KMS-11 (cell line): ENCODE measurements around the gene CYP4F8.

Experiments
- H2AFZ ChIP-seq: fragments of 200-600 bp; sonication (generic); 2 replicates; pipeline ENCODE4 v1.6.1; 2016; ENCODE audit warnings: antibody characterized with exemption, mixed run types, low read depth
- H3K27ac ChIP-seq: fragments of 200-600 bp; sonication (generic); 2 replicates; pipeline ENCODE4 v1.6.1; 2016; ENCODE audit warnings: mild to moderate bottlenecking, mixed run types
- H3K27me3 ChIP-seq: fragments of 200-600 bp; sonication (generic); 2 replicates; pipeline ENCODE4 v1.6.1; 2017; ENCODE audit warnings: mild to moderate bottlenecking, low read depth, mixed run types, moderate library complexity; ENCODE audit not compliant: insufficient read depth
- H3K36me3 ChIP-seq: fragments of 200-600 bp; sonication (generic); 2 replicates; pipeline ENCODE4 v1.6.1; 2017; ENCODE audit warnings: mild to moderate bottlenecking, mixed run types; ENCODE audit not compliant: insufficient read depth
- H3K4me1 ChIP-seq: fragments of 200-600 bp; sonication (generic); 2 replicates; pipeline ENCODE4 v1.6.1; 2016; ENCODE audit warnings: mild to moderate bottlenecking, low read depth, mixed run types; ENCODE audit not compliant: poor library complexity, severe bottlenecking
- H3K4me2 ChIP-seq: fragments of 200-600 bp; sonication (generic); 2 replicates; pipeline ENCODE4 v1.7.0; 2016; ENCODE audit warnings: mild to moderate bottlenecking, mixed run types
- H3K4me3 ChIP-seq: fragments of 200-600 bp; sonication (generic); IDR thresholded peaks from 2 replicates; pipeline ENCODE4 v1.6.1; 2017; ENCODE audit warnings: low read depth, low read length, mixed read lengths; ENCODE audit not compliant: insufficient read depth
- H3K79me2 ChIP-seq: fragments of 200-600 bp; sonication (generic); 2 replicates; pipeline ENCODE4 v1.6.1; 2016; ENCODE audit warnings: low read depth, mixed run types; ENCODE audit not compliant: insufficient read depth
- H3K9ac ChIP-seq: fragments of 200-600 bp; sonication (generic); 2 replicates; pipeline ENCODE4 v1.6.1; 2016; ENCODE audit warnings: mild to moderate bottlenecking, mixed run types
- H4K20me1 ChIP-seq: fragments of 200-600 bp; sonication (generic); 2 replicates; pipeline ENCODE4 v1.6.1; 2016; ENCODE audit warnings: mild to moderate bottlenecking, mixed run types; ENCODE audit not compliant: insufficient read depth
- TF ChIP-seq, protein P1 (sequence below): fragments of 200-600 bp; sonication (generic); conservative IDR thresholded peaks from 2 replicates; pipeline ENCODE4 v1.6.1; 2017; ENCODE audit warnings: low read depth, mild to moderate bottlenecking, antibody characterized with exemption, low read length, moderate library complexity, mixed read lengths

Gene CYP4F8

DNA sequence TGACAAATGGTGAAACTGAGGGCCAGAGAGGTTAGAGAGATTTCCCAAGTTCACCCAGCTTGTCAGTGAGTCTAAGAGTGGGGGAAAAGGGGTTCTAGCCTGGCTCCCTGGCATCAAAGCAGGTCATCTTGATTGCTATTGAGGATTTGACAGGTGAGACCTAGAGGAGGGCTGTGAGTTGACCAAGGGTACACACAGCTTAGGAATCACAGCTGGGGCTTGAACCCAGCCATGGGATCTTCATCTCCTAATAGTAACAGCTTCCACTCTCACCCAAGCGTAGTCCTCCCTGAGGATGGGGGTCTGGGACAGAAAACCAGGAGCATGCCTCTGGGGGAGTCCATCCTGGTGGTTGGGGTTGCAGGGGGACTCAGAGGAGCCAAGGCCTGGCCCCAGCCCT, 6.8 kb downstream of the CYP4F8 start:
- H2AFZ ChIP-seq: no peak overlapping the region
- no peaks in the 10 kb centered on the region for H3K4me1 ChIP-seq
- no peak overlapping the region for H3K9ac ChIP-seq
- no peak overlapping the region for H3K4me3 ChIP-seq
- no peaks in the 10 kb centered on the region; the same call in 1 of the 2 replicates for H3K27me3 ChIP-seq
- H3K27ac ChIP-seq: no peak overlapping the region
- H3K4me2 ChIP-seq: no peak overlapping the region
- TF ChIP-seq, protein P1, sequence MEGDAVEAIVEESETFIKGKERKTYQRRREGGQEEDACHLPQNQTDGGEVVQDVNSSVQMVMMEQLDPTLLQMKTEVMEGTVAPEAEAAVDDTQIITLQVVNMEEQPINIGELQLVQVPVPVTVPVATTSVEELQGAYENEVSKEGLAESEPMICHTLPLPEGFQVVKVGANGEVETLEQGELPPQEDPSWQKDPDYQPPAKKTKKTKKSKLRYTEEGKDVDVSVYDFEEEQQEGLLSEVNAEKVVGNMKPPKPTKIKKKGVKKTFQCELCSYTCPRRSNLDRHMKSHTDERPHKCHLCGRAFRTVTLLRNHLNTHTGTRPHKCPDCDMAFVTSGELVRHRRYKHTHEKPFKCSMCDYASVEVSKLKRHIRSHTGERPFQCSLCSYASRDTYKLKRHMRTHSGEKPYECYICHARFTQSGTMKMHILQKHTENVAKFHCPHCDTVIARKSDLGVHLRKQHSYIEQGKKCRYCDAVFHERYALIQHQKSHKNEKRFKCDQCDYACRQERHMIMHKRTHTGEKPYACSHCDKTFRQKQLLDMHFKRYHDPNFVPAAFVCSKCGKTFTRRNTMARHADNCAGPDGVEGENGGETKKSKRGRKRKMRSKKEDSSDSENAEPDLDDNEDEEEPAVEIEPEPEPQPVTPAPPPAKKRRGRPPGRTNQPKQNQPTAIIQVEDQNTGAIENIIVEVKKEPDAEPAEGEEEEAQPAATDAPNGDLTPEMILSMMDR: no peak
- H3K36me3 ChIP-seq: no peaks in the 10 kb centered on the region
- H4K20me1 ChIP-seq: no peaks in the 10 kb centered on the region
- no peaks in the 10 kb centered on the region for H3K79me2 ChIP-seq

DNA sequence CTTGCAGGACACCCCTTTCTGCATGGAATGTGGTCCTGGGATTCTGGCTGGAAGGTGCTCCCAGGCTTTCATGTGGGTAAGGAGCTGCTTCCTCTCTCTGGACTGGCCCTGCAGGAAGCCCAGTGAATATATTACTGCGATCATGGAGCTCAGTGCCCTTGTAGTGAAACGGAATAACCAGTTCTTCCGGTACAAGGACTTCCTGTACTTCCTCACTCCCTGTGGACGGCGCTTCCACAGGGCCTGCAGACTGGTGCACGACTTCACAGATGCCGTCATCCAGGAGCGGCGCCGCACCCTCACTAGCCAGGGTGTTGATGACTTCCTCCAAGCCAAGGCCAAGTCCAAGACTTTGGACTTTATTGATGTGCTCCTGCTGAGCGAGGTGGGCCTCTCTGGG, 8.0 kb downstream of the CYP4F8 start:
- no peaks in the 10 kb centered on the region for H4K20me1 ChIP-seq

DNA sequence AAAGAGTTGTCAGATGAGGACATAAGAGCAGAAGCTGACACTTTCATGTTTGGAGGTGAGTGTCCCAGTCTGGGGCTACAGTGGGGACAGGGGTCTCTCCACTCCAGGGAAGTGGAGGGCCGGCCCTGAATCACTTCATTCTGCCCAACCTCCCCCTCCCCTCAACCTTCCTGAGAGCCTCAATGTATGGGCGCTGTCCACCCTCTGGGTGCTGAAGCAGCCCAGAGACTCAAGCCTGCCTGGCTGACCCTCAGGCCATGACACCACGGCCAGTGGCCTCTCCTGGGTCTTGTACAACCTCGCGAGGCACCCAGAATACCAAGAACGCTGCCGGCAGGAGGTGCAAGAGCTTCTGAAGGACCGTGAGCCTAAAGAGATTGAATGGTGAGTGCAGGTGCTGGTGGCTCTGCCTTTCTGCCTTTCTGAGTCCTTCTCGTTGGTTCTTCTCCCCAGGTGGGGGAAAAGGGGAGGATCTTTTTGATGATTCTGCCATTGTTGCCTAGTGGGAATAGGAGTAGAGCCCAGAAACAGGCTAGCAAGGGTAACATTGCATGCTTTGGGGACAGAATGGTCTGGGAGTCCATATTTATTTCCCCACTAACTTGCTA, 8.8 kb downstream of the CYP4F8 start:
- Histone ChIP-seq H3K4me1 (no peaks in the 10 kb centered on the region), H4K20me1 (no peaks in the 10 kb centered on the region), H3K27me3 (peaks cover 5% of the 10 kb centered on the region; the same call in 1 of the 2 replicates), H3K27ac (no peak overlapping the region), H3K4me3 (no peak overlapping the region), H3K36me3 (no peaks in the 10 kb centered on the region), H3K79me2 (no peaks in the 10 kb centered on the region), H2AFZ (no peak overlapping the region), H3K9ac (no peak overlapping the region), H3K4me2 (no peak overlapping the region)
- TF ChIP-seq, protein P1: no peak

More for the DNA sequence above, 8.0 kb downstream of the CYP4F8 start:
- no peak overlapping the region for H3K4me3 ChIP-seq
- H3K4me1 ChIP-seq: no peaks in the 10 kb centered on the region
- no peak overlapping the region for H3K4me2 ChIP-seq
- TF ChIP-seq, protein P1: no peak
- no peaks in the 10 kb centered on the region for H3K36me3 ChIP-seq
- H3K9ac ChIP-seq: no peak overlapping the region
- peaks cover 4% of the 10 kb centered on the region; the same call in 1 of the 2 replicates for H3K27me3 ChIP-seq
- H3K27ac ChIP-seq: no peak overlapping the region
- H3K79me2 ChIP-seq: no peaks in the 10 kb centered on the region
- H2AFZ ChIP-seq: no peak overlapping the region

DNA sequence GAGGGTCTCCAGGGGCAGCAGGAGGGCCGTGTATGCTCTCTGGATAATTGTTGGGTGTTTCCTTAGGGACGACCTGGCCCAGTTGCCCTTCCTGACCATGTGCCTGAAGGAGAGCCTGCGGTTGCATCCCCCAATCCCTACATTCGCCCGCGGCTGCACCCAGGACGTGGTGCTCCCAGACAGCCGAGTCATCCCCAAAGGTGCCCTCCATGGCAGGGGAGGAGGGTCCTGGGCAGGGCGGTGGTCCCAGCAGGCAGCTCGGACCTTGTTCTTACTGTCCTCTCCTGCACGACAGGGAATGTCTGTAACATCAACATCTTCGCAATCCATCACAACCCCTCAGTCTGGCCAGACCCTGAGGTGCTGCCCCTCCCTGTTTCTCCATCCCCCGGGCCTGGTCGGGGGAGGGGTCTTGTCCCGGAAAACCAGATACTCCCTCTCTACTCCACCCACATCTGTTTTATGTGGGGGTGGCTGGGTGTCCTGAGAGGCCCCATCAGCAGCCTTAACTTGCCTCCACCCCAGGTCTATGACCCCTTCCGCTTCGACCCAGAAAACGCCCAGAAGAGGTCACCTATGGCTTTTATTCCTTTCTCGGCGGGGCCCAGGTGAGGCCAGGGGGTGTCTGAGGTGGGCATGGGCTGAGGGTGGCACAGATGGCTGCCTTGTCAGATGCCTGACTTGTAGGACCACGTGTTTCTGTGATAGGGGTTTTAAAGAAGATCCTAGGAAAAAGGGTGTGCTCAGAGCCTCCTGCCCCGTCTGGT, 13.4 kb downstream of the CYP4F8 start:
- Histone ChIP-seq H3K27me3 (peaks cover 5% of the 10 kb centered on the region; the same call in 1 of the 2 replicates), H3K4me3 (no peak overlapping the region)

More for the DNA sequence above, 13.4 kb downstream of the CYP4F8 start:
- Histone ChIP-seq H3K9ac (no peak overlapping the region), H4K20me1 (no peaks in the 10 kb centered on the region), H3K79me2 (no peaks in the 10 kb centered on the region), H2AFZ (no peak overlapping the region), H3K36me3 (no peaks in the 10 kb centered on the region), H3K4me2 (no peak overlapping the region), H3K4me1 (no peaks in the 10 kb centered on the region), H3K27ac (no peak overlapping the region)
- TF ChIP-seq, protein P1: no peak
